ELR (cell line): ENCODE data around the gene IL1RAPL1.

Experiments used
- DNase-seq: peaks from one replicate; pipeline ENCODE4 v3.0.0-alpha.2; 2015; ENCODE audit warnings: low read depth

IL1RAPL1 gene

DNA sequence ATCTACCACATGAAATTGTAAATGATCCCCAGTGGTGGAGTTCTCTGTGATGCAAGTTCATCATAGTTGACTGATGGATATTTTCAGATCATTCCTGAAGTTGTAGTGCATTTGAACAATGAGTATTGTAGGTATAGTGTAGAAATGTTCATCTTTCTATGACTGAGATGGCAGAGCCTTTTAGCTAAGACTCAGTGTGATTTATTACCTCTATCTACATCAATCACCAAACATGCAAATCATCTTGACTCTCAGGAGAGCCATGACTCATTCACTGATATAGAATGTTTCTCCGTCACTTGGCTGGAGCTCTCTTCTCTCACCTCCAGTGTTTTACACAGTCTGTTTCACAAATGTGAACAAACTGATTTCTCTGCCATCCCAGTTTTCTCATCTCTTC lies 392.6 kb downstream of the IL1RAPL1 start:
- DNase-seq = no peak

GRCh38 chrX:28981952-28982351 lies 394.7 kb downstream of the IL1RAPL1 start:
- DNase-seq = no peak

GRCh38 chrX:28988246-28988645 lies 401.0 kb downstream of the IL1RAPL1 start:
- no peak for DNase-seq

DNA sequence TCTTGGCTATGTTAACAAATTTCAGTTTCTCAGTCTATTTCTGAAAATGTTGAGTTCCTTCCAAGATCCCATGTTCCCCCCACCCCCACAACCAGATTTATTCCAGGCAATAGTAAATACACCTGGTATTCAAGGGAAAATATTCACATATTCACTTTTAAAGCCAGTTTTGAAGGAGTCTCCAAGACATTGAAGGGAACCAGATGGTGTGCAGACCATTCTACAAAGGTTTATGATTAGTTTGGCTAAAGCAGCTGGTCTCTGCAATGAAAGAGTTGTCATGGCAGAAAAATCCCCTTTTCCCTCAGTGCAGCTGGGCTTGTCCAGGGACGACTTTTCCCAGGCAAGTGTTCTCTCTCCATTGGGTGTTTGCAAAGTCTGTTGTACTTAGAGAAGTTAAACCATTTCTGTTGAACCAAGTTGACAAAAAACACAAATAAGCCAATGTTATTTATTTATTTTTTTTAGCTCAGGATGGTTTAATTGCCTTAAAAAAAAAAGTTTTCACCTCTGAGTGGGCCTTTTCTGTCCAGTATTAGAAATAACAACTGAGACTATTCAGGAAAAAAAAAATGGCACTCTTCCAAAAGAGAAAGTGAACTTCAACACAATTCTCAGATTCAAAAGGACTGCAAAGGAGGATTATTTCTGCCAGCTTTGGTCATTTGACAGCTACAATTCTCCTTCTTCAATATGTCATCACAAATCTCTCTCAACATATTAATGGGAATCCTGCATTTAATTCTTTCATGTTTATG lies 410.6 kb downstream of the IL1RAPL1 start:
- DNase-seq = no peak

DNA sequence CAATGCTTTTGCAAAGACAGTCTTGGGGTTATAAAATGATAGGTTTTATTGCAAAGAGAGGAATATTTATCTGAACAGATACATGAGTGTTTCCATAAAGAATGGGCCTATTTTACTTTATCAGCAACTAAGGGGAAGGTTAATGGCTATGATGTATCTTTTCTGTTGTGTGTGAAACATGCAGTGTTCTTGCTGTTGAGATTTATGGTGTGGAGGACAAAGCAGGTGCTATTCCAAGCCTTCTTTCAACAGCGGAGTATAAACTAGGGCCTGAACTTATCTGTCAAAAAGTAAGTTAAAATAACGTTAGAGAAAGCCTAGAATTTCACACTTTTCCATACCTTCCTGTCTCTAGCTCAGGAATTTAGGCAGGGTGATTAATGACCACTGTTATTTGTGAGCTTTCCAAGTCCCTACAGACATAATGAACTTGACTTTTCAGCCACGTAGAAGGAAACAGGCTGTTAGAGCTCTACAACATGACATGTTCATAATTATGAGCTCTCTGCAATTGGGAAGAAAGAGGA lies 411.4 kb downstream of the IL1RAPL1 start:
- no peak for DNase-seq

DNA sequence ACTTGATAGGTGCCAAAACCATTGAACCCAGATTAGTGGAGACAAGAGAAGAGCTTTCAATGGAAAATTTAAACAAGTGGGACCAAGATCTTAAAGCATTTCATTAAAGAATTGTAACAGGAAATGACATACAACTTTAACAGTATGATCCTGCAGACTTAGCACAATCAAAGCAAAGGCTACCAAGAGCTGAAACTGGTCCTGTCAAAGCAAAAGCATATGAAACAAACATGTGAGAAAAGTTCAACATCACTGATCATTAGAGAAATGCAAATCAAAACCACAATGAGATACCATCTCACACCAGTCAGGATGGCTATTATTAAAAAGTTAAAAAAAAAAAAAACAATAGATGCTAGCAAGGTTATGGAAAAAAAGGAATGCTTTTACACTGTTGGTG lies 425.6 kb downstream of the IL1RAPL1 start:
- DNase-seq = no peak

DNA sequence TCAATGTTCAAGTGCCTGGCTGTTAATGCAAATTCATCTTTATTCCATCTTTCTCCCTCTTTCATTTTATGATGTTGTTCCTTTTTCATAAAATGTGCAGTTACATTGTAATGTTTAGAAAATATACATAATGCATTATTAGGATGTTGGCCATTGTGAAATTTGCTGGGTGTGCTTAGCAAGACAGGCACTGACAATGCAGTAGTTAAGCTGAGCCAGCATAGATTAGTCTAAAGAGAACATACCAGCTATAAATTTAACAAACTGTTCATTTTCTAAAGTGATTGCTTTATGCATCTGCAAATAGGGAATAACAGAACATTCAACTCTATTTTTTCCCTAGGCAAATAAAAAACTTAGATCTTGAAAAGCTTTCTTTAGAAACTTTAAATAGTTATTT lies 436.0 kb downstream of the IL1RAPL1 start:
- no peak for DNase-seq

- no peak for DNase-seq
Measured at GRCh38 chrX:29024871-29025270, 437.6 kb downstream of the IL1RAPL1 start.

GRCh38 chrX:29039501-29039900 lies 452.3 kb downstream of the IL1RAPL1 start:
- DNase-seq = no peak

DNA sequence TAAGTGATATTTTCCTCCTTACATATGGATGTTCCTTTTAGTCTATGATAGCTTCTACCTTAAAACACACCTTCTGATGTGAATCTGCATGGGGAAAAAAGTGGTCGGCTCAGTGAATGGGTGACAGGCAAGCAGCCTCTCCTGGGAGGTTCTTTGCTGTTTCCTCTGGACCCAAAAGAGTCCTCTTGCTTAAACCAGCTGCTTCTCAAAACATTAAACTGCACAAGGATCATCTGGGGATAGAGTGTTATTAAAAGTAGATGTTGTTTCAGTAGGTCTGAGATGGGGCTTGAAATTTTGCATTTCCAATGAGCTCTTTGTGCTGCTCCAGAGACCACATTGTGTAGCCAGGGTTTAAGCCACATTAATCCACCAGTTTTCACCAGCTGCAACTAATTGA lies 452.9 kb downstream of the IL1RAPL1 start:
- no peak for DNase-seq

DNA sequence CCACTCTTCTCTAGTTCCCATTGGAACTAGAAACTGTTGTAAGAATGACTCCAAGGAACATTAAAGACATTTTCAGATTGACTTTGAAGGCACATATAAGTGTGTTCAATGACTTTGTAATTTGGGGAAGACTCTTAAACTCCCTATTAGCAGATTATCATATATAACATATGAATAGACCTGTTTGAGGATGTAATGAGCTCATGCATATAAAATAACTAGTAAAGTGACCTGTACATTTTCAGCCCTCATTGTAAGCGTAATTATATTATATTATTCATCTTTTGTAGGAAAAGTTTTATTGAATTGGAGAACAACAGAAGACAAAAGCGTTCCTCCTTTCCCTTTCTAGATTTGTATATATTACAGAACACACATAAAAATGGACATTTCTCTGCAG lies 455.1 kb downstream of the IL1RAPL1 start:
- no peak for DNase-seq

GRCh38 chrX:29043746-29044145 lies 456.5 kb downstream of the IL1RAPL1 start:
- DNase-seq = no peak

GRCh38 chrX:29044423-29045184 lies 457.4 kb downstream of the IL1RAPL1 start:
- no peak for DNase-seq

DNA sequence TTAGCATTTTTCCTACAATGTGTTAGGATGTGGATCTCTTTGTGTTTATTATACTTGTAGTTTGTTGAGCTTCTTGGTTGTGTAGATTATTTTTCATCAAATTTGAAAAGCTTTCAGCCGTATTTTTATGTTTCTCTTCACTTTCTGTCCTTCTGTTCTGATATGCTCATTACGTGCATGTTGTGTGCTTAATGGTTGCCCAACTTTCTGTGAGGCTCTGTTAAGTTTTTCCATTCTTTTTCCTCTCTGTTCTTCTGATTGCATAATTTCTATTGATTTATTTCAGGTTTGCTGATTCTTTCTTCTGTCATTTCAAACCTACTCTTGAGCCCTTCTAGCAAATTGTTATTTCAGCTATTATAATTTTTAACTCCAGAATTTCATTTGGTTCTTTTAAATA lies 478.2 kb downstream of the IL1RAPL1 start:
- DNase-seq = no peak

DNA sequence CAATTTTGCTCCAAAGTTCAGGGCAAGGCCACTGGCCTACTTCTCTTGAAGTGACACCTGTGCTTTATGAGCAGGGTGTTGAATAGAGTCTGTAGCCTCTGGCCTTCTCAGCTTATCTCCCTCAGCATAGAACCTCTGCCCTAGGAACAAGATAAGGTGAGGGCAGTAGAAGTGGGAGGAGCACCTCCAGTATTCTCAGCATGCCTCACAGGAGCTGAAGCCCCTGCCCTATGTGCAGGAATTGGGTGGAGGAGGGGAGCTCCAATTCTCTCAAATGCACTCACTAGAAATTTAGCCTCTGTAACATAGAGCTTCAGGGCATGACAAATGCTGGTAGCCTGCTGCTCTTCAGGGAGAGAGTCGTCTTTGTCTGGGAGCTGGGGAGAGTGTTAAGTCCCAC lies 479.3 kb downstream of the IL1RAPL1 start:
- no peak for DNase-seq

- no peak for DNase-seq
Measured at GRCh38 chrX:29067351-29067750, 480.1 kb downstream of the IL1RAPL1 start.

GRCh38 chrX:29071525-29072320 lies 484.5 kb downstream of the IL1RAPL1 start:
- no peak for DNase-seq

DNA sequence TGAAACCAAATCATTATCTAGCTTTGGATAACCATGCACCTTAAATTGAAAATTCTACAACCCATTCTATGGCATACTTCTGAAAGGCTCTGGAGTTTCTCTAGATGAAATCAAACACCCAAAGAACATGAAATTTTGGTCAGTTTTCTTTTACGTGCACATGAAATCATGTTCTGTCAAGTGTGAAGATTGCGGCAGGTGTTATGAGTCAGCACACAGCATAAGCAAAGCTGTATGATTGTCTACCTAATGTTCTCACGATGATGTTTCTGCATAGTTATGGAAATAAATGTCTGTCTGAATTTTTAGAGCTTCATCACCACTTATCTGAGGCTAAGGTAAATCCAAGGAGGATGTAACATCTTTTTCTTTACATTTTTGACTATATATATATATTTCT lies 495.3 kb downstream of the IL1RAPL1 start:
- DNase-seq = no peak

GRCh38 chrX:29083823-29084222 lies 496.6 kb downstream of the IL1RAPL1 start:
- DNase-seq = no peak

DNA sequence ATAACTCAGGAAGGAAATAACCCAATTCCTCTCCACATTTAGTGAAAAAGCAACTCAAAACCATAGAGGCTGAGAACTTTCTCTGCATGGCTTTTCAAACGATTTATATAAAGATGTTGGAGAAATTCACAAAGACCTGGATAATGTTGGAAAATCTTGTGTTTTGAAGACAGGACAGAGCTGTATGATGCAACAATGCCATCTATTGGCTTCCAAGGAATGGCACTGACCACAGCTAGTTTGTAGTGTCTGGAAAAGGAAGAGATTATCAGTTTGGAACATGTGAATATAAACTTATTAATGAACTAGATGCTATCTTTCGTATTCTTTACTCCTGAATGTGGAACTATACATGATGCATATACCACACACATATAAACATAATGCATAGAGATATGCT lies 503.6 kb downstream of the IL1RAPL1 start:
- DNase-seq = no peak

DNA sequence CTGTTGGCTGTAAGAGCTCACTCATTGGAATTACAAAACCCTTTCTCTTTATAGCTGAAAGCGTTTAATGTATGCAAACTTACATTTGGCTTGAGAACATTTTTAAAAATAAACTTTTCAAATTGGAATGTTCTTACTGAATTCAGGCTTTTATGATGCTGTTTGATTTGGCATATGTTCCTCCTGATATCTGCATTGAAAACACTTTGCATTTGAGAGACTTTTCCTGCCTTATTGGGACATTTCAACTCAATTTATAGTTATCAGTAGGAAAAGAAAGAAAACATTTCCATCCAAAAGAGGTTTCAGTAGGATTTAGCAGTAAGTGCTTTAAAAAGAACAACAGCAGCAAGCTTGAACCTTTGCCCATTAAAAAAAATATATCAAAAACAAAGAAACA lies 520.0 kb downstream of the IL1RAPL1 start:
- DNase-seq = no peak

GRCh38 chrX:29110041-29110440 lies 522.8 kb downstream of the IL1RAPL1 start:
- no peak for DNase-seq

- no peak for DNase-seq
Measured at GRCh38 chrX:29113221-29113620, 526.0 kb downstream of the IL1RAPL1 start.
